Glutamatergic neuron (in vitro differentiated cells): ENCODE measurements around the gene TAS2R38. TPM values are rescaled to one million over a fixed set of nuclear protein-coding genes. Genes with fewer than 3 reads are reported as not detected.

Experiments
- DNase-seq: peaks from one replicate; pipeline ENCODE4 v3.0.0; 2022
- H3K27ac Mint-ChIP-seq: one replicate; pipeline ENCODE4 v1.8.0; 2020; ENCODE audit warnings: mild to moderate bottlenecking, mixed read lengths, inconsistent platforms; ENCODE audit not compliant: unreplicated experiment
- H3K27me3 Mint-ChIP-seq: one replicate; pipeline ENCODE4 v1.8.0; 2020; ENCODE audit warnings: mild to moderate bottlenecking, moderate library complexity, mixed read lengths, inconsistent platforms; ENCODE audit not compliant: unreplicated experiment
- H3K36me3 Mint-ChIP-seq: one replicate; pipeline ENCODE4 v1.8.0; 2020; ENCODE audit warnings: mild to moderate bottlenecking, mixed read lengths, inconsistent platforms; ENCODE audit not compliant: unreplicated experiment
- H3K4me1 Mint-ChIP-seq: one replicate; pipeline ENCODE4 v1.8.0; 2020; ENCODE audit warnings: mild to moderate bottlenecking, low read depth, mixed read lengths, inconsistent platforms; ENCODE audit not compliant: unreplicated experiment
- H3K4me3 Mint-ChIP-seq: one replicate; pipeline ENCODE4 v1.8.0; 2020; ENCODE audit warnings: mild to moderate bottlenecking, mixed read lengths, inconsistent platforms; ENCODE audit not compliant: unreplicated experiment
- H3K9me3 Mint-ChIP-seq: one replicate; pipeline ENCODE4 v1.8.0; 2020; ENCODE audit warnings: mild to moderate bottlenecking, moderate library complexity, mixed read lengths, inconsistent platforms; ENCODE audit not compliant: unreplicated experiment
- total RNA-seq: library from RNA; stranded (reverse); fragmentation: NEBNext Ultra II Directional; extraction: Animal tissue kit (Norgen Biotek cat#: 25700); gene quantifications from one replicate; pipeline ENCODE4 v1.2.1, GENCODE V29; 2021; ENCODE audit not compliant: unreplicated experiment
- TF ChIP-seq, protein P1 (sequence below): fragments of 200-600 bp; sonication (generic); IDR thresholded peaks from one replicate; pipeline ENCODE4 v1.5.0; 2021; ENCODE audit not compliant: partially characterized antibody, unreplicated experiment

The TAS2R38 gene
- total RNA-seq, 1 donor from 2014 or later = not detected

DNA sequence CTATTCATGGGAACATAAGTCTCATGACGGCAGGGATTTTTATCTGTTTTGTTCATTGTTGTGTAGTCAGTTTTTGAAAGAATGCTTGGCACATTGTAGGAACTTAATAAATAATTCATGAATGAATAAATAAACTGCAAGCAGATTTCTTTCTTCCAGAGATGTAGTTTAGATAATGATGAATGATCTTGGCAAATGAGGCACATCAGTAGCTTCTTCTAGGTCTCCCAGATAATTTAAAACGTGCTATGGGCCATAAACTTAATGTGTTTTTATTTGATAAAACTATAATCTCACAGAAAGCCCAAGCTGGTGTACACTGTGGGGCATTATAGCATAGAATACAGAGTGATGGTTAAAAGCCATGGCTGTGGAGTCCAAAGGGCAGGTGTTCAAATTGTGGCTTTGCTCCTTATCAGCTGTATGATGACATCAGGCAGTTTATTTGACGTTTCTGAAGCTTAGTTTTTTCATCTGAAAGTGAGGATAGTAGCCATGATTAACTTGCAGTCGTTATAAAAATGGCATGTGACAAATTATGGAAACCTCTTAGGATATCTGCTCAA is 25.6 kb upstream of the TAS2R38 start:
- Mint-ChIP-seq H3K27me3 (no peaks in the 10 kb centered on the region), H3K9me3 (no peaks in the 10 kb centered on the region), H3K36me3 (no peaks in the 10 kb centered on the region), H3K27ac (no peak overlapping the region), H3K4me1 (no peaks in the 10 kb centered on the region), H3K4me3 (no peak overlapping the region)
- TF ChIP-seq, protein P1, sequence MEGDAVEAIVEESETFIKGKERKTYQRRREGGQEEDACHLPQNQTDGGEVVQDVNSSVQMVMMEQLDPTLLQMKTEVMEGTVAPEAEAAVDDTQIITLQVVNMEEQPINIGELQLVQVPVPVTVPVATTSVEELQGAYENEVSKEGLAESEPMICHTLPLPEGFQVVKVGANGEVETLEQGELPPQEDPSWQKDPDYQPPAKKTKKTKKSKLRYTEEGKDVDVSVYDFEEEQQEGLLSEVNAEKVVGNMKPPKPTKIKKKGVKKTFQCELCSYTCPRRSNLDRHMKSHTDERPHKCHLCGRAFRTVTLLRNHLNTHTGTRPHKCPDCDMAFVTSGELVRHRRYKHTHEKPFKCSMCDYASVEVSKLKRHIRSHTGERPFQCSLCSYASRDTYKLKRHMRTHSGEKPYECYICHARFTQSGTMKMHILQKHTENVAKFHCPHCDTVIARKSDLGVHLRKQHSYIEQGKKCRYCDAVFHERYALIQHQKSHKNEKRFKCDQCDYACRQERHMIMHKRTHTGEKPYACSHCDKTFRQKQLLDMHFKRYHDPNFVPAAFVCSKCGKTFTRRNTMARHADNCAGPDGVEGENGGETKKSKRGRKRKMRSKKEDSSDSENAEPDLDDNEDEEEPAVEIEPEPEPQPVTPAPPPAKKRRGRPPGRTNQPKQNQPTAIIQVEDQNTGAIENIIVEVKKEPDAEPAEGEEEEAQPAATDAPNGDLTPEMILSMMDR = no peak
- no peak for DNase-seq

DNA sequence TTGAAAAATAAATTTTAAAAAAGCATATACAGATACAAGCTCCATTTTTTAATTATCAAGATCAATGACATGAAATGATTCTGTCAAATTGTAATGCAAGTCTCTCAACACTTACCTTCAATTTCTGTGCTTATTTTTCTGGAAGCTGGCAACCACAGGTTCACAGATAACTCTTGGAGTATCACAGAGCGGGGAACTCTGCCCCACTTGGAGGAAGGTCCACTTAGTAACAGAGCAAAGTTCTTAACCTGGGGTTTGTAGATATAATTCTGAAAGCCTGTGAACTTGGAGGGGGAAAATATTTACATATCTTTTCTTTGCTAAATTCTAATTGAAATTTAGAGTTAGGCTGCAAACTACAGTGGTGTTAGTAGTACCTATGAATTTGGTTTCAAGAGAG is 19.8 kb upstream of the TAS2R38 start:
- TF ChIP-seq, protein P1 = no peak
- Mint-ChIP-seq H3K4me1 (no peaks in the 10 kb centered on the region), H3K36me3 (no peaks in the 10 kb centered on the region), H3K27ac (no peak overlapping the region), H3K4me3 (no peak overlapping the region), H3K27me3 (no peaks in the 10 kb centered on the region), H3K9me3 (no peaks in the 10 kb centered on the region)
- DNase-seq = no peak

DNA sequence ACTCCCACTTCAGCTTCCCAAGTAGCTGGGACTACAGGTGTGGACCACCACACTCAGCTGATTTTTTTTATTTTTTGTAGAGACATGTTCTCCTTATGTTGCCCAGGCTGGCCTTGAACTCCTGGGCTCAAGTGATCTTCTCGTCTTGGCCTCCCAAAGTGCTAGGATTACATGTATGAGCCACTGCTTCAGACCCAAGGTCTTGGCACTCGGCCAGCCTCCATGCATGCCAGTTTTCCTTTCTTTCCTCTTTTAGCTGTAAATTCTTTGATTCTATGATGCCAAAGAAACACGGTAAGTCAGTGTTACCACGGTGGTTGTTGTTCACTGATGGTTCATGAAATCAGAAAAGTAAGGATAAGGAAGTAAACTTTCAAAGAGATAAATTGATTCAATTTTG is 19.1 kb upstream of the TAS2R38 start:
- DNase-seq = no peak
- H3K27ac Mint-ChIP-seq = no peak overlapping the region
- H3K36me3 Mint-ChIP-seq = no peaks in the 10 kb centered on the region
- H3K27me3 Mint-ChIP-seq = no peaks in the 10 kb centered on the region
- TF ChIP-seq, protein P1 = no peak
- no peak overlapping the region for H3K4me3 Mint-ChIP-seq
- H3K9me3 Mint-ChIP-seq = no peaks in the 10 kb centered on the region
- H3K4me1 Mint-ChIP-seq = no peaks in the 10 kb centered on the region

DNA sequence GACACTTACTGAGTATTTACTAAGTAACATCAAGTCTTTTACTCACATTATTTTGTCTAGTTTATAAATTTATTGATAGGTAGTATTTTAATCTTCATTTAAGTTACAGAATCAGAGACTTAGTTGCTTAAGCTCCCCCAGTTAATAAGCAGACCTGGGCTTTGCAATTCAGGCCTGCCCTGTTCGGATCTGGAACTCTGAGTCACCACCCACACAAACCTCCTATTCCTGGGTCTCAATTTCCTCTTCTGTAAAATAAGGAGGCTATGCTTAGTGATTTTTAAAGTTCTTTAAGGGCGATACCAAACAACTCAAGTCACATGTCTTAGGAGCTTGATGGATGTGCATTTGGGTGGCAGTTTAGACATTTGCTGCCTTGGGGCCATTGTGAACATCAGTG is 18.6 kb upstream of the TAS2R38 start:
- no peaks in the 10 kb centered on the region for H3K9me3 Mint-ChIP-seq
- no peak for DNase-seq
- H3K4me3 Mint-ChIP-seq = no peak overlapping the region
- no peaks in the 10 kb centered on the region for H3K4me1 Mint-ChIP-seq
- no peaks in the 10 kb centered on the region for H3K27me3 Mint-ChIP-seq
- no peak overlapping the region for H3K27ac Mint-ChIP-seq
- TF ChIP-seq, protein P1 = no peak
- H3K36me3 Mint-ChIP-seq = no peaks in the 10 kb centered on the region

DNA sequence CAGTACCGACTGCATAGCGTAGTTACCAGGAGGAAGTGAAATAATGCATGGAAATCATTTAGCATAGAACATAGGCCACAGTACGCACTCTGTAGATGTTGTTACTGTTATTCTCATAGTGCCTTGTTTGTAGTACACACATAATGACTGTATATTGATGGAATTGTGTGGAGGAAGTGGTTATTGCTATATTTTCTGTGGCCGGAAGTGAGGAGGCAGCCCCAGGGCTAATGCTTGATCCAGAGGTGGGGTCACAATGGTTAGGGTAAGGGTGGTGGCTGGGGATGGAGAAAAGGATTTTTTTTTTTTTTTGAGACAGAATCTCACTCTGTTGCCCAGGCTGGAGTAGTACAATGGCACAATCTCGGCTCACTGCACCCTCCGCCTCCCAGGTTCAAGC is 17.6 kb upstream of the TAS2R38 start:
- TF ChIP-seq, protein P1 = no peak
- Mint-ChIP-seq H3K4me1 (no peaks in the 10 kb centered on the region), H3K9me3 (no peaks in the 10 kb centered on the region), H3K36me3 (no peaks in the 10 kb centered on the region), H3K4me3 (no peak overlapping the region), H3K27me3 (no peaks in the 10 kb centered on the region), H3K27ac (no peak overlapping the region)
- DNase-seq = no peak
